Activated T-helper 1 cell treated with anti-CD3 and anti-CD28 coated beads, Interleukin-12 subunit alpha, Interleukin-12 subunit beta, Interleukin-2, Interleukin-4 antibody, amounts not matched to agents 30 ng/mL and 10 ng/mL and 1 ng/mL, durations not matched to agents 14 hours and 24 hours and 36 hours (primary cell): ENCODE data around the gene TBL1X. TPM values are rescaled to one million over a fixed set of nuclear protein-coding genes. Genes with fewer than 3 reads are reported as not detected.
"Not testable (repeated sequence)": the region's sequence is repeated elsewhere in the genome, so short reads cannot be mapped to it uniquely, and the experiment has no call there.

Experiments used
- DNase-seq: peaks from one replicate; pipeline ENCODE4 v3.0.0; 2021; ENCODE audit warnings: low spot score
- H3K27ac Mint-ChIP-seq: one replicate; pipeline ENCODE4 v1.8.0; 2021; ENCODE audit warnings: mild to moderate bottlenecking, mixed read lengths
- H3K27me3 Mint-ChIP-seq: one replicate; pipeline ENCODE4 v1.8.0; 2022; ENCODE audit warnings: mild to moderate bottlenecking, moderate library complexity, mixed read lengths; ENCODE audit not compliant: insufficient read depth
- H3K36me3 Mint-ChIP-seq: one replicate; pipeline ENCODE4 v1.8.0; 2021; ENCODE audit warnings: low read depth, mixed read lengths
- H3K4me1 Mint-ChIP-seq: one replicate; pipeline ENCODE4 v1.8.0; 2021; ENCODE audit warnings: low read depth, mixed read lengths
- H3K4me3 Mint-ChIP-seq: one replicate; pipeline ENCODE4 v1.8.0; 2021; ENCODE audit warnings: mild to moderate bottlenecking, moderate library complexity, mixed read lengths
- H3K9me3 Mint-ChIP-seq: one replicate; pipeline ENCODE4 v1.8.0; 2021; ENCODE audit warnings: mixed read lengths
- intact Hi-C: fragments of 100-400 bp; cut with micrococcal nuclease; formaldehyde crosslinking; loops from one replicate; pipeline ENCODE4 v1.15.1; 2024
- total RNA-seq: library from RNA; stranded (reverse); gene quantifications from 2 replicates; pipeline ENCODE4 v1.2.3, GENCODE V29; 2022

TBL1X gene
- total RNA-seq, 1 donor from 2014 or later, result 24.0 TPM

GRCh38 chrX:9438933-9439494 lies 25.8 kb upstream of the TBL1X start:
- intact Hi-C loops, result no loop called here
- Mint-ChIP-seq H3K36me3 (no peaks in the 10 kb centered on the region), H3K27ac (no peak overlapping the region), H3K4me1 (peaks cover 10% of the 10 kb centered on the region), H3K4me3 (no peak overlapping the region), H3K27me3 (no peaks in the 10 kb centered on the region), H3K9me3 (no peaks in the 10 kb centered on the region)
- DNase-seq, result no peak

GRCh38 chrX:9440116-9440844 lies 24.6 kb upstream of the TBL1X start:
- DNase-seq, result no peak
- Mint-ChIP-seq H3K9me3 (no peaks in the 10 kb centered on the region), H3K4me1 (peaks cover 10% of the 10 kb centered on the region), H3K4me3 (no peak overlapping the region), H3K27ac (peak overlapping the region; percentile 4), H3K36me3 (no peaks in the 10 kb centered on the region), H3K27me3 (peaks cover 2% of the 10 kb centered on the region)
- intact Hi-C loops, result loop anchor here (2.0 kb wide), 1 partner anchor 17 kb away; no protein-coding TSS in a partner anchor

- H3K4me1 Mint-ChIP-seq, result peaks cover 10% of the 10 kb centered on the region
- H3K4me3 Mint-ChIP-seq, result no peak overlapping the region
- no peak overlapping the region for H3K27ac Mint-ChIP-seq
- peaks cover 2% of the 10 kb centered on the region for H3K27me3 Mint-ChIP-seq
- H3K9me3 Mint-ChIP-seq, result no peaks in the 10 kb centered on the region
- DNase-seq, result no peak
- no peaks in the 10 kb centered on the region for H3K36me3 Mint-ChIP-seq
- intact Hi-C loops, result no loop called here
Observed at GRCh38 chrX:9442056-9442455, 22.8 kb upstream of the TBL1X start.

- no peak overlapping the region for H3K27ac Mint-ChIP-seq
- H3K4me1 Mint-ChIP-seq, result peaks cover 10% of the 10 kb centered on the region
- H3K9me3 Mint-ChIP-seq, result no peaks in the 10 kb centered on the region
- H3K36me3 Mint-ChIP-seq, result no peaks in the 10 kb centered on the region
- peaks cover 2% of the 10 kb centered on the region for H3K27me3 Mint-ChIP-seq
- DNase-seq, result no peak
- intact Hi-C loops, result no loop called here
- no peak overlapping the region for H3K4me3 Mint-ChIP-seq
Observed at GRCh38 chrX:9443327-9443726, 21.5 kb upstream of the TBL1X start.

GRCh38 chrX:9447906-9448305 lies 17.0 kb upstream of the TBL1X start:
- intact Hi-C loops, result no loop called here
- Mint-ChIP-seq H3K9me3 (no peaks in the 10 kb centered on the region), H3K27ac (no peak overlapping the region), H3K36me3 (no peaks in the 10 kb centered on the region), H3K4me1 (no peaks in the 10 kb centered on the region), H3K4me3 (no peak overlapping the region), H3K27me3 (peaks cover 2% of the 10 kb centered on the region)
- no peak for DNase-seq

GRCh38 chrX:9456250-9457074 lies 8.4 kb upstream of the TBL1X start:
- Mint-ChIP-seq H3K9me3 (no peaks in the 10 kb centered on the region), H3K27me3 (no peaks in the 10 kb centered on the region), H3K36me3 (no peaks in the 10 kb centered on the region), H3K4me3 (peak overlapping the region; percentile 23), H3K27ac (peak overlapping the region; percentile 91), H3K4me1 (peaks cover 27% of the 10 kb centered on the region)
- intact Hi-C loops, result loop anchor here (1.0 to 5.0 kb wide), 10 partner anchors 8 to 290 kb away; no protein-coding TSS in a partner anchor
- peak; percentile 26 for DNase-seq

GRCh38 chrX:9458034-9458433 lies 6.8 kb upstream of the TBL1X start:
- not testable (repeated sequence) for H3K27me3 Mint-ChIP-seq, DNase-seq, H3K27ac Mint-ChIP-seq, H3K9me3 Mint-ChIP-seq, H3K4me3 Mint-ChIP-seq, H3K36me3 Mint-ChIP-seq
- intact Hi-C loops, result loop anchor here (5.0 kb wide), 1 partner anchor 164 kb away; no protein-coding TSS in a partner anchor
- H3K4me1 Mint-ChIP-seq, result peaks cover 43% of the 10 kb centered on the region

- no peak overlapping the region for H3K4me3 Mint-ChIP-seq
- no peak overlapping the region for H3K27ac Mint-ChIP-seq
- no peaks in the 10 kb centered on the region for H3K9me3 Mint-ChIP-seq
- no peaks in the 10 kb centered on the region for H3K36me3 Mint-ChIP-seq
- peaks cover 2% of the 10 kb centered on the region for H3K27me3 Mint-ChIP-seq
- peaks cover 45% of the 10 kb centered on the region for H3K4me1 Mint-ChIP-seq
- intact Hi-C loops, result loop anchor here (5.0 kb wide), 1 partner anchor 164 kb away; no protein-coding TSS in a partner anchor
- DNase-seq, result no peak
Observed at GRCh38 chrX:9458516-9459078, 6.3 kb upstream of the TBL1X start.

GRCh38 chrX:9459186-9459748 lies 5.6 kb upstream of the TBL1X start:
- H3K27me3 Mint-ChIP-seq, result peaks cover 2% of the 10 kb centered on the region
- H3K4me1 Mint-ChIP-seq, result peaks cover 52% of the 10 kb centered on the region
- H3K27ac Mint-ChIP-seq, result no peak overlapping the region
- no peak for DNase-seq
- H3K4me3 Mint-ChIP-seq, result no peak overlapping the region
- no peaks in the 10 kb centered on the region for H3K9me3 Mint-ChIP-seq
- H3K36me3 Mint-ChIP-seq, result no peaks in the 10 kb centered on the region
- intact Hi-C loops, result loop anchor here (5.0 kb wide), 1 partner anchor 163 kb away; no protein-coding TSS in a partner anchor

GRCh38 chrX:9461087-9461486 lies 3.8 kb upstream of the TBL1X start:
- H3K9me3 Mint-ChIP-seq, result no peaks in the 10 kb centered on the region
- peaks cover 2% of the 10 kb centered on the region for H3K27me3 Mint-ChIP-seq
- H3K27ac Mint-ChIP-seq, result no peak overlapping the region
- DNase-seq, result no peak
- H3K36me3 Mint-ChIP-seq, result no peaks in the 10 kb centered on the region
- intact Hi-C loops, result loop anchor here (5.0 kb wide), 2 partner anchors 636 to 644 kb away; no protein-coding TSS in a partner anchor
- H3K4me3 Mint-ChIP-seq, result no peak overlapping the region
- peaks cover 53% of the 10 kb centered on the region for H3K4me1 Mint-ChIP-seq

- DNase-seq, result no peak
- Mint-ChIP-seq H3K27me3 (peaks cover 2% of the 10 kb centered on the region), H3K36me3 (no peaks in the 10 kb centered on the region), H3K4me3 (peak overlapping the region; percentile 66), H3K9me3 (no peaks in the 10 kb centered on the region), H3K27ac (peak overlapping the region; percentile 92), H3K4me1 (peaks cover 43% of the 10 kb centered on the region)
- intact Hi-C loops, result loop anchor here (2.0 to 5.0 kb wide), 3 partner anchors 492 to 645 kb away; no protein-coding TSS in a partner anchor
Observed at GRCh38 chrX:9462456-9462855, 2.4 kb upstream of the TBL1X start.

- peak overlapping the region; percentile 71 for H3K4me3 Mint-ChIP-seq
- H3K4me1 Mint-ChIP-seq, result peaks cover 46% of the 10 kb centered on the region
- intact Hi-C loops, result loop anchor here (5.0 kb wide), 1 partner anchor 67 kb away; no protein-coding TSS in a partner anchor
- H3K27me3 Mint-ChIP-seq, result peaks cover 3% of the 10 kb centered on the region
- DNase-seq, result peak; percentile 12
- peaks cover 9% of the 10 kb centered on the region for H3K36me3 Mint-ChIP-seq
- H3K9me3 Mint-ChIP-seq, result no peaks in the 10 kb centered on the region
- H3K27ac Mint-ChIP-seq, result no peak overlapping the region
Observed at GRCh38 chrX:9465380-9466123, 694 bp downstream of the TBL1X start.
